ENCODE data around the gene ECHS1.

DNA sequence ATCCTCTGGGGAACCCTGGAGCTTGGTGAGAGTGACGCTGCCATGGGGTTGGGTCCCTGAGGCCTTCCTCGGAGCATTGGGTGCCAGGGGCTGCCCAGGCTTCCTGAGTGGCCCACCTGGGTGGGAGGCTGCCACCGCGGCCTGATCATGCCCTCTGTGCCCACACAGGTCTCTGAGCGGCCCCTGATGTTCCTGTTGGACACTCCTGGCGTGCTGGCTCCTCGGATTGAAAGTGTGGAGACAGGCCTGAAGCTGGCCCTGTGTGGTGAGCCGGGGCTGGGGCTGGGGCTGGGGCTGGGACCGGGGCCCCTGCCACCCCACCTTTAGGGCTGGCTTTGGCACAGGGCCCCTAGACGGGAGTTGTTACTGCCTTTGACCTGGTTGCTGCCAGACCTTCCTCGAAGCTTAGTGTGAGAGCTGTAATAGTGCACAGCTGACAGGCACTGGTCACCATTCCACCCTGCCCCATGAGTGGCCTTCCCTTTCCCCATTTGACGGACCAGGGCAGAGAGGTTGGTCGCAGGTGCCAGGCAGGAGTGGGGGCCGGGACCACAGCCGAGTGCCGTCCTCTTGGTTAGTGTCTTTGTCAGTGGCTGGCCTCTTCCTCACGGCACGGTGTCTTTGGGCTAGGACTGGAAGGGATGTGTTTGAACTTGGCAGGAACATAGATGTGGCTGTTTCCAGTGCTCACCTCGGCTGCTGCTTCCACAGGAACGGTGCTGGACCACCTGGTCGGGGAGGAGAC lies 29.0 kb upstream of the ECHS1 start:
- TF ChIP-seq RAD21 (IDR thresholded peaks at IDR 0.05; ENCODE audit: insufficient read depth, low read depth, low read length) (no peak), SRF (IDR thresholded peaks at IDR 0.05; ENCODE audit: low read depth in 2 of 2, low read length in 2 of 2) (no peak), CHD4 (IDR thresholded peaks at IDR 0.05) (no peak), EZH2 (IDR thresholded peaks at IDR 0.05; ENCODE audit: borderline replicate concordance, control insufficient read depth, low read depth, low read length) (no peak), BRCA1 (IDR thresholded peaks at IDR 0.05; ENCODE audit: low read depth, low read length) (no peak), CHD2 (IDR thresholded peaks at IDR 0.05; ENCODE audit: borderline replicate concordance, low read depth, low read length) (no peak)
- TF ChIP-seq, protein P1, sequence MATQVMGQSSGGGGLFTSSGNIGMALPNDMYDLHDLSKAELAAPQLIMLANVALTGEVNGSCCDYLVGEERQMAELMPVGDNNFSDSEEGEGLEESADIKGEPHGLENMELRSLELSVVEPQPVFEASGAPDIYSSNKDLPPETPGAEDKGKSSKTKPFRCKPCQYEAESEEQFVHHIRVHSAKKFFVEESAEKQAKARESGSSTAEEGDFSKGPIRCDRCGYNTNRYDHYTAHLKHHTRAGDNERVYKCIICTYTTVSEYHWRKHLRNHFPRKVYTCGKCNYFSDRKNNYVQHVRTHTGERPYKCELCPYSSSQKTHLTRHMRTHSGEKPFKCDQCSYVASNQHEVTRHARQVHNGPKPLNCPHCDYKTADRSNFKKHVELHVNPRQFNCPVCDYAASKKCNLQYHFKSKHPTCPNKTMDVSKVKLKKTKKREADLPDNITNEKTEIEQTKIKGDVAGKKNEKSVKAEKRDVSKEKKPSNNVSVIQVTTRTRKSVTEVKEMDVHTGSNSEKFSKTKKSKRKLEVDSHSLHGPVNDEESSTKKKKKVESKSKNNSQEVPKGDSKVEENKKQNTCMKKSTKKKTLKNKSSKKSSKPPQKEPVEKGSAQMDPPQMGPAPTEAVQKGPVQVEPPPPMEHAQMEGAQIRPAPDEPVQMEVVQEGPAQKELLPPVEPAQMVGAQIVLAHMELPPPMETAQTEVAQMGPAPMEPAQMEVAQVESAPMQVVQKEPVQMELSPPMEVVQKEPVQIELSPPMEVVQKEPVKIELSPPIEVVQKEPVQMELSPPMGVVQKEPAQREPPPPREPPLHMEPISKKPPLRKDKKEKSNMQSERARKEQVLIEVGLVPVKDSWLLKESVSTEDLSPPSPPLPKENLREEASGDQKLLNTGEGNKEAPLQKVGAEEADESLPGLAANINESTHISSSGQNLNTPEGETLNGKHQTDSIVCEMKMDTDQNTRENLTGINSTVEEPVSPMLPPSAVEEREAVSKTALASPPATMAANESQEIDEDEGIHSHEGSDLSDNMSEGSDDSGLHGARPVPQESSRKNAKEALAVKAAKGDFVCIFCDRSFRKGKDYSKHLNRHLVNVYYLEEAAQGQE (IDR thresholded peaks at IDR 0.05; ENCODE audit: low read depth, low read length) = no peak
- TF ChIP-seq, protein P2, sequence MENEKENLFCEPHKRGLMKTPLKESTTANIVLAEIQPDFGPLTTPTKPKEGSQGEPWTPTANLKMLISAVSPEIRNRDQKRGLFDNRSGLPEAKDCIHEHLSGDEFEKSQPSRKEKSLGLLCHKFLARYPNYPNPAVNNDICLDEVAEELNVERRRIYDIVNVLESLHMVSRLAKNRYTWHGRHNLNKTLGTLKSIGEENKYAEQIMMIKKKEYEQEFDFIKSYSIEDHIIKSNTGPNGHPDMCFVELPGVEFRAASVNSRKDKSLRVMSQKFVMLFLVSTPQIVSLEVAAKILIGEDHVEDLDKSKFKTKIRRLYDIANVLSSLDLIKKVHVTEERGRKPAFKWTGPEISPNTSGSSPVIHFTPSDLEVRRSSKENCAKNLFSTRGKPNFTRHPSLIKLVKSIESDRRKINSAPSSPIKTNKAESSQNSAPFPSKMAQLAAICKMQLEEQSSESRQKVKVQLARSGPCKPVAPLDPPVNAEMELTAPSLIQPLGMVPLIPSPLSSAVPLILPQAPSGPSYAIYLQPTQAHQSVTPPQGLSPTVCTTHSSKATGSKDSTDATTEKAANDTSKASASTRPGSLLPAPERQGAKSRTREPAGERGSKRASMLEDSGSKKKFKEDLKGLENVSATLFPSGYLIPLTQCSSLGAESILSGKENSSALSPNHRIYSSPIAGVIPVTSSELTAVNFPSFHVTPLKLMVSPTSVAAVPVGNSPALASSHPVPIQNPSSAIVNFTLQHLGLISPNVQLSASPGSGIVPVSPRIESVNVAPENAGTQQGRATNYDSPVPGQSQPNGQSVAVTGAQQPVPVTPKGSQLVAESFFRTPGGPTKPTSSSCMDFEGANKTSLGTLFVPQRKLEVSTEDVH (IDR thresholded peaks at IDR 0.05; ENCODE audit: low read depth, partially characterized antibody) = no peak

All from GM12878 (cell line).